Left ventricle myocardium superior (tissue), 1 donor: ENCODE data around the gene PTGDS. TPM values are rescaled to one million over a fixed set of nuclear protein-coding genes. Genes with fewer than 3 reads are reported as not detected.

Experiments used
- ATAC-seq: fragments of 200-7000 bp; cut with Tn5 transposase; one replicate; pipeline ENCODE4 v1.9.1; 2020; ENCODE audit warnings: mild to moderate bottlenecking, moderate library complexity
- DNase-seq: peaks from one replicate; pipeline ENCODE4 v3.0.0-alpha.2; 2020
- intact Hi-C: fragments of 100-400 bp; cut with micrococcal nuclease; formaldehyde crosslinking; loops from one replicate; pipeline ENCODE4 v1.11.0; 2022
- total RNA-seq: library from RNA; stranded (reverse); fragmentation: NEBNext Ultra II Directional; extraction: Animal tissue kit (Norgen Biotek cat#: 25700); gene quantifications from one replicate; pipeline ENCODE4 v1.2.1, GENCODE V29; 2021
- donor health status: DM: no; HTN: yes; CAD: no; lungs with severe emphysema.

The PTGDS gene
- total RNA-seq, 1 donor from 2014 or later: 5,424 TPM

GRCh38 chr9:137027369-137028262 is 50.3 kb downstream of the PTGDS start, which contains the start of gene ABCA2:
Gene ABCA2 (minus strand): TSS chr9:137028237. CDS start chr9:137028140, 97 bp downstream.
- DNase-seq: peak; percentile 61
- no peak for ATAC-seq
- intact Hi-C loops: no loop called here

DNA sequence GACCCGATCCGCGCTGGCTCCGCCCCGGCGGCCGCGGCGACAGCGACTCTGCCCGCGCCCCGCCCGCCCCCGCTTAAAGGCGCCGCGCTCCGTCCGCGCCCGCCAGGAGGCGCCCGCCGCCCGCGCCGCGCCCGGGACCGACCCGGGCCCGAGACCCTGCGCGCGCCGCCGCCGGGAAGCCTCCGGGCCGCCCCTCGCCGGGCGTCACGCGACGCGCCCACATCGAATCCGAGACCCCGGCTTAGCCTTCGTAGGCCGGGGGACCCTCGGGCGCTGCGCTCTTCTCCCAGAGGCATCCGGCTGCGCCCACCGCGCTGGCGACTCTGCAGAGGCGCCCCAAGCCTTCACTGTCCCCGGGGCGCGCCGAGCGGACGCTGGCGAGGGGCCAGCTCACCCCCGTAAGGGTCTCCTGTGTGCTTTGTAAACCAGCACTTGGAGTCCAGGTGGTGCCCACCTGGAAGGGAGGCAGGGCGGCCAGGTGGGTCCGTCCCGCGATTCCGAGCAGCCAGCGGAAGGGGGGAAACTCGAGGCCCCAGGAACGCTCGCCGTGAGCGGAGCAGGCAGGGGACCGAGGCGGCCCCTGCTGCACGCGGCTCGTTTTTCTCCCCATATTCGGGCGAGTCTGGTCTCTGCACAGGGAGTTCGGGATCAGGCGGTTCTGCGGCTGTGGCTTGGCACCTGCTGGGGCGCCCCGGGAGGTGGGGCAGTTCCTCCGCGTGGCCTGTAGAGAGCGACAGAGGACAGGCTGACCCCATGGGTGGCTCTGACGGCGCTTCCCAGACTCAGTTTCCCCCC is 51.2 kb downstream of the PTGDS start:
- intact Hi-C loops: no loop called here
- DNase-seq (peak; percentile 90), ATAC-seq (peak; percentile 69)

DNA sequence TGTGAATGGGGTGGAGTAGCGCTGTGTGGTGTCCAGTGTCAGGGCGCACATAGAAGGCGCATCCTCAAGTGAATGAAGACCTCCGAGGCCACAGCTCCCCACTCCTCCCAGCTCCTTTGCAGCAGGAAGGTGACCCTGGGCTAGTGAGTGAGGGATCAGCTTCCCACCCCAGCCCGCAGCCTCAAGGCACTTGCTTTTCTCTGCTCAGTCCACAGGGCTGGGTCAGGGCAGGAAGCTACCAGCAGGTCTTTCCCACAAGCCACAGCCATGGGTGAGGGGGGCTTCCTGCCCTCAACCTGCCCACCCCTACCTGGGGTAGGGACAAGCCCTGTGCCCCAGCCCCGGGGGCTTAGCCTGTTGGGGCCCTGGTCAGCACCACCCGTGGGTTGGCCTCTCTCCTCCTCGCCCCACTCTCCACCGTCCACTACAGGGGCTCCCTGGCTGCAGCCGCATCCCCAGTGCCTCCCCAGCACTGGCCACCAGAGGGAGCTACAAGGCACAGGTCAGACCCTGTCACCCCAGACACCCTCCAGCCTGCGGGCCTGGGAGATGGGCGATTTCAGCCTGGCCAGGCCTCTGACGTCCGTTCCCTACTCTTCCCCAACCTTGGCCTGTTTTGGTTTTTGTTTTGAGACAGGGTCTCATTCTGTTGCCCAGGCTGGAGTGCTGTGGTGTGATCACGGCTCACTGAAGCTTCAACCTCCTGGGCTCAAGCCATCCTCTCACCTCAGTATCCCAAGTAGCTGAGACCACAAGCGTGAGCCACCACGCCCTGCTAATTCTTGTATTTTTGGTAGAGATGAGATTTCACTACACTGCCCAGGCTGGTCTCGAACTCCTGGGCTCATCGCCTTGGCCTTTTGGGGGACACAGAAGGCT is 52.0 kb downstream of the PTGDS start:
- ATAC-seq (peak; percentile 75), DNase-seq (peak; percentile 90)
- intact Hi-C loops: no loop called here

DNA sequence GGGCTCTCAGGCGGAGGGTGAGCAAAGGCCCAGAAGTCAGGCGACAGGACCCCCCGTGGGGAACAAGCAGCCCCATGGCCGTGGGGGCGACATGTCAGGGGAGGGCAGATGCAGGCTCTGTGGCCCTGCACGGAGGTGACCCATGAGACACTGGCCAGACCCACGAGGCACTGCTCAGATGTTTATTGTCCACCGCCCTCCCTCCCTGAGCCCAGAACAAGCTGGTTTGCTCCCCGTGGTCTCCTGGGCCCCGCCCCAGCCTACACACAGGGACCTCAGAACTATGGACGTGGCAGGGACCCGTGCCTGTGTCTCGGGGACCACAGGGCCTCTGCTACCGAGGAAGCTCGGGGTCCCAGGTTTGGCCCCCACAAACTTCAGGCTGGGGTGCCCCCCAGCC is 52.7 kb downstream of the PTGDS start:
- no peak for ATAC-seq
- intact Hi-C loops: no loop called here

DNA sequence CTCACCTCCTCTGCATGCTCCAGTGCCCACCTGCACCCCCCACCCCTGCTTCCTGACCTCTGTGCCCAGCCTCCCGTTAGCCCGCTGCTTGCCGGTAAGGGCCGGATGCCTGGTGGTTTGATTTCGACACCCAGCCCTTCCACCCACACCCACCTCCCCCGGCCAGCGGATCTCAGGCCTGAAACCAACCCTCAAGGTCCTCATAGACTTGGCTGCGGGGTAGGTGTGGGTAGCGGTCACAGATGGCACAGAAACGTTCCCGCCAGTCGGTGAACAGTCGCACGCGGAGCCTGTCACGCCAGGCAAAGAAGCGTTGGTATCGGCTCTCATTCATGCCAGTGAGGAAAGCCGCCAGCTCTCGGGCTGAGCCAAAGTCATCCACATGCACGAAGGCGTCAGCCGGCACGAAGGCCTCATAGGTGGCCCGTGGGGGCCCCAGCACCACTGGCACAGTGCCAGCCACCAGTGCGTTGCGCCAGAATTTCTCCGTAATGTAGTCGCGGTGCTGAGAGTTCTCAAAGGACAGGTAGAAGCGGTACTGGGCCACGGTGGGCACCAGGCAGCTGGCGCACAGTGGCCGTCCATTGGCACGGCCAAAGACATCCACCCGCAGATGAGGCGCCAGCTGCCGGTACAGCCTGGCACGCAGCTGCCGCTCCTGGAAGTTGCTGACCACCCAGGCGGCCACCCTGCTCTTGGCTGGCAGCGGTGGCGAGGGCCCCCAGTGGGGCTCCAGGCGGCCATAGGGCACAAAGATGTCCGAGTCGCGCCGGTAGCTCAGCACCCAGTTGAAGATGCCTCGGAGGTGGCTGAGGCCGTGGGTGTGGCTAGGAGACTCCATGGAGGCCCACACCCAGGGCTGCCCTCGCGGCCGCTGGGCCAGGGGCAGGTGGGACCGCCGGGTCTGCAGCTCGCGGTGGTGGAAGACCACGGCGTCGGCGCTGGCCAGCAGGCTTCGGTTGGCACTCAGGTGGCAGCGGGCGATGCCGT is 53.5 kb downstream of the PTGDS start:
- ATAC-seq (no peak), DNase-seq (no peak)
- intact Hi-C loops: no loop called here

More for the DNA sequence above, 52.7 kb downstream of the PTGDS start:
- no peak for DNase-seq

Other genes with a start within 250 kb of the PTGDS start
- 10.6 TPM for gene LCN10, start 234.6 kb upstream of the PTGDS start, total RNA-seq
- gene LCN6, start 229.0 kb upstream of the PTGDS start, total RNA-seq: 17.4 TPM
- not detected for gene LCN8, start 219.3 kb upstream of the PTGDS start, total RNA-seq
- gene LCN15, start 213.0 kb upstream of the PTGDS start, total RNA-seq: 0.59 TPM
- gene TMEM141, start 186.2 kb upstream of the PTGDS start, total RNA-seq: 74.2 TPM
- 2.2 TPM for gene CCDC183, start 181.2 kb upstream of the PTGDS start, total RNA-seq
- 73.0 TPM for gene RABL6, start 169.6 kb upstream of the PTGDS start, total RNA-seq
- gene AJM1, start 135.0 kb upstream of the PTGDS start, total RNA-seq: 9.1 TPM
- 357 TPM for gene PHPT1, start 128.1 kb upstream of the PTGDS start, total RNA-seq
- gene MAMDC4, start 125.2 kb upstream of the PTGDS start, total RNA-seq: 12.9 TPM
- gene EDF1, start 111.2 kb upstream of the PTGDS start, total RNA-seq: 354 TPM
- gene TRAF2, start 91.0 kb upstream of the PTGDS start, total RNA-seq: 11.4 TPM
- 162 TPM for gene FBXW5, start 32.8 kb upstream of the PTGDS start, total RNA-seq
- 2.2 TPM for gene C8G, start 32.3 kb upstream of the PTGDS start, total RNA-seq
- 3.6 TPM for gene LCN12, start 25.2 kb upstream of the PTGDS start, total RNA-seq
- gene LCNL1, start 5.5 kb downstream of the PTGDS start, total RNA-seq: 18.3 TPM
- 23.9 TPM for gene PAXX, start 14.9 kb downstream of the PTGDS start, total RNA-seq
- gene CLIC3, start 19.1 kb downstream of the PTGDS start, total RNA-seq: 1.7 TPM
- gene ABCA2, start 50.7 kb downstream of the PTGDS start, total RNA-seq: 33.8 TPM
- gene FUT7, start 54.6 kb downstream of the PTGDS start, total RNA-seq: 0.17 TPM
- 59.0 TPM for gene NPDC1, start 68.7 kb downstream of the PTGDS start, total RNA-seq
- 2.1 TPM for gene ENTPD2, start 76.6 kb downstream of the PTGDS start, total RNA-seq
- 0.12 TPM for gene SAPCD2, start 93.1 kb downstream of the PTGDS start, total RNA-seq
- gene UAP1L1, start 100.0 kb downstream of the PTGDS start, total RNA-seq: 12.6 TPM
- 21.4 TPM for gene MAN1B1, start 109.5 kb downstream of the PTGDS start, total RNA-seq
- gene DPP7, start 137.2 kb downstream of the PTGDS start, total RNA-seq: 155 TPM
- not detected for gene GRIN1, start 161.7 kb downstream of the PTGDS start, total RNA-seq
- not detected for gene LRRC26, start 192.5 kb downstream of the PTGDS start, total RNA-seq
- gene TMEM210, start 194.6 kb downstream of the PTGDS start, total RNA-seq: not detected
- gene ANAPC2, start 211.1 kb downstream of the PTGDS start, total RNA-seq: 38.2 TPM
- gene SSNA1, start 211.2 kb downstream of the PTGDS start, total RNA-seq: 77.7 TPM
- 21.7 TPM for gene TPRN, start 223.2 kb downstream of the PTGDS start, total RNA-seq
- gene TMEM203, start 228.1 kb downstream of the PTGDS start, total RNA-seq: 43.3 TPM
- gene NDOR1, start 228.2 kb downstream of the PTGDS start, total RNA-seq: 5.7 TPM
- 29.7 TPM for gene RNF208, start 244.7 kb downstream of the PTGDS start, total RNA-seq
- gene CYSRT1, start 247.7 kb downstream of the PTGDS start, total RNA-seq: not detected
- not detected for gene RNF224, start 250.0 kb downstream of the PTGDS start, total RNA-seq